HFF-Myc (cell line): ENCODE measurements around the gene SLC30A5.
"Not testable (repeated sequence)": the region's sequence is repeated elsewhere in the genome, so short reads cannot be mapped to it uniquely, and the experiment has no call there.

Experiments
- DNase-seq: peaks from one replicate; pipeline ENCODE4 v3.0.0-alpha.2; 2011; ENCODE audit warnings: low read depth; ENCODE audit errors: extremely low read depth
- H3K4me3 ChIP-seq: replicated peaks from 2 replicates; pipeline ENCODE4 v1.5.1; 2011; ENCODE audit warnings: low read depth, mild to moderate bottlenecking, control low read depth, low read length
- CTCF ChIP-seq: IDR thresholded peaks from 2 replicates; pipeline ENCODE4 v1.5.1; 2012; ENCODE audit warnings: mild to moderate bottlenecking, low read depth, low read length, control low read depth; ENCODE audit errors: missing control alignments

SLC30A5 gene

GRCh38 chr5:69084195-69084594 lies 9.6 kb upstream of the SLC30A5 start:
- DNase-seq = no peak
- TF ChIP-seq CTCF = no peak
- no peak overlapping the region for H3K4me3 ChIP-seq

- no peak for DNase-seq
- H3K4me3 ChIP-seq = no peak overlapping the region
Measured at GRCh38 chr5:69084903-69085302, 8.9 kb upstream of the SLC30A5 start.

GRCh38 chr5:69086206-69086605 lies 7.6 kb upstream of the SLC30A5 start:
- TF ChIP-seq CTCF = no peak
- no peak overlapping the region for H3K4me3 ChIP-seq
- no peak for DNase-seq

More at GRCh38 chr5:69084903-69085302, 8.9 kb upstream of the SLC30A5 start:
- no peak for TF ChIP-seq CTCF

GRCh38 chr5:69088006-69088405 lies 5.8 kb upstream of the SLC30A5 start:
- DNase-seq, H3K4me3 ChIP-seq: not testable (repeated sequence)

- DNase-seq = no peak
- no peak overlapping the region for H3K4me3 ChIP-seq
- no peak for TF ChIP-seq CTCF
Measured at GRCh38 chr5:69090158-69090557, 3.7 kb upstream of the SLC30A5 start.

- no peak for DNase-seq
- TF ChIP-seq CTCF = no peak
- no peak overlapping the region for H3K4me3 ChIP-seq
Measured at GRCh38 chr5:69091771-69092170, 2.0 kb upstream of the SLC30A5 start.

GRCh38 chr5:69092969-69093368 lies 845 bp upstream of the SLC30A5 start:
- no peak for DNase-seq
- no peak for TF ChIP-seq CTCF
- no peak overlapping the region for H3K4me3 ChIP-seq
